Smooth muscle cell (in vitro differentiated cells): ENCODE results near the gene RAB35. TPM values are rescaled to one million over a fixed set of nuclear protein-coding genes. Genes with fewer than 3 reads are reported as not detected.
A peak's percentile ranks its signal among the peaks of the same experiment; 100 is the strongest.

ENCODE experiments used
- DNase-seq: peaks from one replicate; lab custom pipeline; 2025; ENCODE audit not compliant: unreplicated experiment; lab: John Stamatoyannopoulos, UW
- H2AFZ ChIP-seq: fragments of 200-600 bp; sonication (generic); 2 replicates; pipeline ENCODE4 v1.6.0; 2016; ENCODE audit warnings: antibody characterized with exemption, low read depth, mild to moderate bottlenecking
- H3F3A ChIP-seq: fragments of 200-600 bp; sonication (generic); 2 replicates; pipeline ENCODE4 v1.6.0; 2017; ENCODE audit warnings: antibody characterized with exemption, low read depth
- H3K27ac ChIP-seq: fragments of 200-600 bp; sonication (generic); 2 replicates; pipeline ENCODE4 v1.5.1; 2016; ENCODE audit warnings: low read depth, mild to moderate bottlenecking
- H3K27me3 ChIP-seq: fragments of 200-600 bp; sonication (generic); 2 replicates; pipeline ENCODE4 v1.6.1; 2016; ENCODE audit warnings: low read depth, mild to moderate bottlenecking
- H3K36me3 ChIP-seq: fragments of 200-600 bp; sonication (generic); 2 replicates; pipeline ENCODE4 v1.5.1; 2016; ENCODE audit warnings: low read depth
- H3K4me1 ChIP-seq: fragments of 200-600 bp; sonication (generic); 2 replicates; pipeline ENCODE4 v1.5.1; 2016; ENCODE audit warnings: low read depth
- H3K4me2 ChIP-seq: fragments of 200-600 bp; sonication (generic); 2 replicates; pipeline ENCODE4 v1.6.0; 2016; ENCODE audit warnings: mild to moderate bottlenecking
- H3K4me3 ChIP-seq: fragments of 200-600 bp; sonication (generic); 2 replicates; pipeline ENCODE4 v1.5.1; 2016; ENCODE audit warnings: mild to moderate bottlenecking
- H3K79me2 ChIP-seq: fragments of 200-600 bp; sonication (generic); 2 replicates; pipeline ENCODE4 v1.6.0; 2016; ENCODE audit warnings: low read depth, mild to moderate bottlenecking
- H3K9ac ChIP-seq: fragments of 200-600 bp; sonication (generic); 2 replicates; pipeline ENCODE4 v1.6.0; 2016; ENCODE audit warnings: low read depth
- H3K9me3 ChIP-seq: fragments of 200-600 bp; sonication (generic); replicated peaks from 2 replicates; pipeline ENCODE4 v1.5.1; 2016; ENCODE audit warnings: low read depth
- H4K20me1 ChIP-seq: fragments of 200-600 bp; sonication (generic); 2 replicates; pipeline ENCODE4 v1.6.0; 2016; ENCODE audit warnings: low read depth
- WGBS: methylation state at CpG from one replicate; pipeline ENCODE4 v1.1.7; 2016; ENCODE audit warnings: low lambda C conversion rate; 5-methylcytosine and 5-hydroxymethylcytosine counted together
- polyA plus RNA-seq: library from polyadenylated mRNA; unstranded; fragments of >200 nt; fragmentation: Nextera tagmentation; extraction: Ambion mirVana; gene quantifications from 2 replicates; pipeline ENCODE4 v1.2.1, GENCODE V29; 2016
- total RNA-seq: library from RNA; depleted of rRNA; stranded (reverse); fragments of >200 nt; gene quantifications from 2 replicates; pipeline ENCODE4 v1.2.3, GENCODE V29; 2014
- TF ChIP-seq, protein P1 (sequence below): fragments of 200-600 bp; sonication (generic); IDR thresholded peaks from 2 replicates; pipeline ENCODE4 v1.5.1; 2017; ENCODE audit warnings: borderline replicate concordance, mild to moderate bottlenecking, antibody characterized with exemption; ENCODE audit not compliant: insufficient read depth, poor library complexity, severe bottlenecking

RAB35 gene
- total and polyA plus RNA-seq, 2 experiments from 2014 or later = 19.1 to 19.3 TPM

DNA sequence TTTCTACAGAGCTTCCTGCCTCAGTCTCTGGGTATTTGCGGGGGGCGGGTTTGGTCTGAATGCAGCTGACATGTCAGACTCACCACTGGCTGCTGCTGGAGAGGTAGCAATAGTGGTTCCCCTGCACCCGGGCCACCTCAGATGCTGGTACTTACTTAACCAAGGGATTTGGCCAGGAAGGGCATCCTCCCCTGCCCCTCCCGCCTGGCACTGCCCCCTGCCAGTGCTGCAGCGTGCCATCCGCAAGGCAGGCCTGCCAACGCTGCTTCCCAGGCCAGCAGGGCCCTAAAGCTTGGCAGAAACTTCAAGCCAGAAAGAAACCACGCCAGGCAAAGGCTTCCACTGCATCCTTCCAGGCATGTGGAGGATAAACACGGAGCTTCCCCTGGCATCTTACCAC, 22.1 kb downstream of the RAB35 start:
- H3K4me1 ChIP-seq = peaks cover 14% of the 10 kb centered on the region
- H3K27me3 ChIP-seq = no peaks in the 10 kb centered on the region
- no peak for DNase-seq
- H2AFZ ChIP-seq = no peak overlapping the region
- TF ChIP-seq, protein P1, sequence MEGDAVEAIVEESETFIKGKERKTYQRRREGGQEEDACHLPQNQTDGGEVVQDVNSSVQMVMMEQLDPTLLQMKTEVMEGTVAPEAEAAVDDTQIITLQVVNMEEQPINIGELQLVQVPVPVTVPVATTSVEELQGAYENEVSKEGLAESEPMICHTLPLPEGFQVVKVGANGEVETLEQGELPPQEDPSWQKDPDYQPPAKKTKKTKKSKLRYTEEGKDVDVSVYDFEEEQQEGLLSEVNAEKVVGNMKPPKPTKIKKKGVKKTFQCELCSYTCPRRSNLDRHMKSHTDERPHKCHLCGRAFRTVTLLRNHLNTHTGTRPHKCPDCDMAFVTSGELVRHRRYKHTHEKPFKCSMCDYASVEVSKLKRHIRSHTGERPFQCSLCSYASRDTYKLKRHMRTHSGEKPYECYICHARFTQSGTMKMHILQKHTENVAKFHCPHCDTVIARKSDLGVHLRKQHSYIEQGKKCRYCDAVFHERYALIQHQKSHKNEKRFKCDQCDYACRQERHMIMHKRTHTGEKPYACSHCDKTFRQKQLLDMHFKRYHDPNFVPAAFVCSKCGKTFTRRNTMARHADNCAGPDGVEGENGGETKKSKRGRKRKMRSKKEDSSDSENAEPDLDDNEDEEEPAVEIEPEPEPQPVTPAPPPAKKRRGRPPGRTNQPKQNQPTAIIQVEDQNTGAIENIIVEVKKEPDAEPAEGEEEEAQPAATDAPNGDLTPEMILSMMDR = no peak
- no peaks in the 10 kb centered on the region for H3K79me2 ChIP-seq
- no peak overlapping the region for H3K4me2 ChIP-seq
- no peak overlapping the region for H3K4me3 ChIP-seq
- no peaks in the 10 kb centered on the region for H3K36me3 ChIP-seq
- 87% methylated on average over 9 of the region's 9 CpGs for WGBS
- H3K9ac ChIP-seq = no peak overlapping the region
- no peaks in the 10 kb centered on the region for H3K9me3 ChIP-seq
- H3K27ac ChIP-seq = no peak overlapping the region
- peaks cover 33% of the 10 kb centered on the region for H4K20me1 ChIP-seq
- H3F3A ChIP-seq = no peaks in the 10 kb centered on the region

DNA sequence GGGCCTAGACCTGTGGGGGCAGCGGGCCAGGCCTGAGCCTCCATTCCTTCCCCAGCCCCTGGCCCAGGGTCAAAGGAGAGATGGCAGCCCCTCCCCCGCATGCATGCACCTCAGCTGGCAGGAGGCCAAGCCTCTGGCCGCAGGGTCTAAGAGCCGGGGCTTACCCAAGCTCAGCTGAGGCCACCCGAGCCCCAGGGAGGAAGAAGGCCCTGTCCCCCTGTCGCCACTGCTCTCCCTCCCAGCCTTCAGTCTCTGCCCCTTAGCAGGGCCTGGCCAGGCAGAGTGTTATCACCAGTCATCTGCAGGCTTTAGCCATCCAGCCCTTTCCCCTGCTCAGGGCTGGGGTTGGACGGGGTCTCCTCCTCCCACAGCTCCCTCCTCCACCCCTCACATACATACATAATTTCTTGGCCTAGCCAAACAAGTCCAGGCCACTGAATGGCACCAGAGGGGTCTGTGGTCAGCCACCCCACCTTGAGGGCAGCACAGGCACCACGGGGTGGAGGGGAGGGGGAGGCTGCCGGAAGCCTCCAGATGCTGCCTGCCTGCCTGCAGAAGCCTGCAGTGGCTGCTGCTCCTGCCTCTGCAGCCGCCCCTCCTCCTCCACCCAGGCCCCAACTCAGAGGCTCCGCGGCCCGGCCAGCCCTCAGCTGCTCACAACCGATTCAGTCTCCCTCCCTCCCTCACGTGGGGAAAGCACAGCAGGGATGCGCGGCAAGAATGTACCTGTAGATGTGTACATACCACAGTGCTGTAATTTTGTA, 22.8 kb downstream of the RAB35 start:
- no peaks in the 10 kb centered on the region for H3K36me3 ChIP-seq
- DNase-seq = peak; percentile 3
- 43% methylated on average over 17 of the region's 17 CpGs for WGBS
- no peak overlapping the region for H3K4me3 ChIP-seq
- H2AFZ ChIP-seq = no peak overlapping the region
- H3K4me2 ChIP-seq = no peak overlapping the region
- no peaks in the 10 kb centered on the region for H3K27me3 ChIP-seq
- H3K4me1 ChIP-seq = peaks cover 14% of the 10 kb centered on the region
- H3K27ac ChIP-seq = no peak overlapping the region
- TF ChIP-seq, protein P1 = no peak
- H3K9me3 ChIP-seq = no peaks in the 10 kb centered on the region
- peaks cover 27% of the 10 kb centered on the region for H4K20me1 ChIP-seq
- no peak overlapping the region for H3K9ac ChIP-seq
- H3K79me2 ChIP-seq = no peaks in the 10 kb centered on the region
- no peaks in the 10 kb centered on the region for H3F3A ChIP-seq

DNA sequence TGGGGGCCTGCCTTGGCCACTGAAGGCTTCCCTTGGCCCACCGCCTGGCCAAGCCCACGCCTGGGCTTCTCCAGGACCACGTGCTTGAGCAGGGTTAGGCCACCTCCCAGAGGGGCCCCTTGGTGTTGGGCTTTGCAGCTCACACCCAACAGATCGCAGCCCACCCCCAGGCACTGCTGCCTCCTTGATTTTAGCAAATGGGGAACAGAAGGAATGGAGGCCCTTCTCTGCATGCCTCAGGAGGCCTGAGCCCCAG, 23.3 kb downstream of the RAB35 start:
- H3K9ac ChIP-seq = no peak overlapping the region
- H4K20me1 ChIP-seq = peaks cover 27% of the 10 kb centered on the region
- no peak overlapping the region for H3K4me2 ChIP-seq
- H3K9me3 ChIP-seq = no peaks in the 10 kb centered on the region
- H3K27me3 ChIP-seq = no peaks in the 10 kb centered on the region
- H3K4me1 ChIP-seq = peaks cover 14% of the 10 kb centered on the region
- no peak overlapping the region for H3K27ac ChIP-seq
- no peaks in the 10 kb centered on the region for H3K79me2 ChIP-seq
- no peak overlapping the region for H3K4me3 ChIP-seq
- DNase-seq = no peak
- no peaks in the 10 kb centered on the region for H3K36me3 ChIP-seq
- 80% methylated on average over 4 of the region's 4 CpGs for WGBS
- H2AFZ ChIP-seq = no peak overlapping the region
- TF ChIP-seq, protein P1 = no peak
- H3F3A ChIP-seq = no peaks in the 10 kb centered on the region

DNA sequence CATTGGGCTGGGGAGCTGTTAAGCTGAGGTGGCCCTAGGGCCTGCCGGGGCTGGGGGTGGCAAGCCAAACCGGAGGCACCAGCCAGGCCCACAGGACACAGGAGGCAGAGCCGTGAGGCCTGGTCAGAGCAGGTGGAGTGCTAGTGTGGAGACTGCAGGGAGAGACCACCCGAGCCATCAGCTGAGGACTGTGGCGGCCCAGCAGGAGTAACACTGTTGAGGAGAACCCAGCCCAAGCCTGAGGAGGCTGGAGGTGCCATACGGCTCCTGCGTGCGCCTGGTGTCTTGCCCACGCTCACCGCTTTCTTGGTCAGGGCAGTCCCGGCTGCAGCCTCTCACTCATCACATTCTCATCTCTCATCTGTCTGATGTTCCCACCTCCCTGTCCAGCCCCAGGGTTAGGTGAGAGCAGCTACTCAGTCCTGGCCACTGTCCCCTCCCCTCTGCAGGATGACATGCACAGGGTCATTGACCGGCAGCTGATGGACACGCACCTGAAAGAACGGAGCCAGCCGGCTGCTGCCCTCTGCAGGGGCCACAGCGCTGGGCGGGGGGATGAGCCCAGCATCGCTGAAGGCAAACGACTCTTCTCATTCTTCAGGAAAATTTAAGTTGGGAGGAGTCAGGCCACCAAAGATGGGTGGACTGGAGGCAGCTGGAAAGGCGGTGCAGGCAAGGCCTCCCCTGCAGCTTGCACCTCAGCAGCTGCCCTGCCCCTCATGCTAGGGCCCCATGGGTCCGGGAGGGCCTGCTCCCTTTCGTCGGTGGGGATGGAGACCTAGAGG, 23.8 kb downstream of the RAB35 start:
- no peak overlapping the region for H2AFZ ChIP-seq
- no peak overlapping the region for H3K4me2 ChIP-seq
- H3K27me3 ChIP-seq = no peaks in the 10 kb centered on the region
- H3F3A ChIP-seq = peaks cover 1% of the 10 kb centered on the region
- H3K27ac ChIP-seq = no peak overlapping the region
- no peak for DNase-seq
- H4K20me1 ChIP-seq = peaks cover 27% of the 10 kb centered on the region
- no peak overlapping the region for H3K9ac ChIP-seq
- H3K79me2 ChIP-seq = no peaks in the 10 kb centered on the region
- no peaks in the 10 kb centered on the region for H3K9me3 ChIP-seq
- WGBS = 95% methylated on average over 23 of the region's 23 CpGs
- no peak overlapping the region for H3K4me3 ChIP-seq
- TF ChIP-seq, protein P1 = no peak
- no peaks in the 10 kb centered on the region for H3K36me3 ChIP-seq
- H3K4me1 ChIP-seq = peaks cover 14% of the 10 kb centered on the region
